HCT116 (cell line): ENCODE measurements around the gene CLEC10A. TPM values are rescaled to one million over a fixed set of nuclear protein-coding genes. Genes with fewer than 3 reads are reported as not detected.

ENCODE experiments used
- ATAC-seq: fragments of 200-7000 bp; cut with Tn5 transposase; 2 replicates; pipeline ENCODE4 v1.9.1; 2020; ENCODE audit warnings: mild to moderate bottlenecking, moderate library complexity
- BruUV-seq: library from RNA; stranded (reverse); fragments of 400-500 nt; replicated peaks from 2 replicates; lab custom pipeline; 2021; lab: Mats Ljungman, UMichigan
- CTCF ChIA-PET: fragments of 300-600 bp; sonication (Branson Sonifier 250); formaldehyde crosslinking; loops from one replicate; lab custom pipeline; 2021; ENCODE audit warnings: antibody characterized with exemption; lab: Charles Lee
- POLR2A ChIA-PET: fragments of 300-600, 350-600 bp; sonication (Branson Sonifier 250); formaldehyde crosslinking; loops from one replicate; lab custom pipeline; 2021; ENCODE audit warnings: antibody characterized with exemption; lab: Charles Lee
- RAD21 ChIA-PET, 2 experiments: fragments of 300-600 bp; sonication (Branson Sonifier 250); formaldehyde crosslinking; loops; one replicate each; lab custom pipeline; 2023; ENCODE audit warnings: low total read pairs in 2 of 2; ENCODE audit not compliant: uncharacterized antibody in 2 of 2, unreplicated experiment in 2 of 2, low non-redundant PET in 1 of 2; lab: Charles Lee
- DNase-seq: peaks from one replicate; pipeline ENCODE4 v3.0.0-alpha.2; 2010; ENCODE audit warnings: low read depth, low spot score
- H2AFZ ChIP-seq: fragments of 200-600 bp; shearing (Covaris generic), sonication (generic); 2 replicates; pipeline ENCODE4 v1.6.1; 2017; ENCODE audit warnings: low read depth, mixed run types, mixed read lengths, antibody characterized with exemption, low read length; ENCODE audit not compliant: poor library complexity, severe bottlenecking
- H3K27ac ChIP-seq: 2 replicates; pipeline ENCODE4 v1.5.1; 2012; ENCODE audit warnings: low read depth, low read length
- H3K27me3 ChIP-seq: fragments of 200-600 bp; sonication (generic); 2 replicates; pipeline ENCODE4 v1.6.1; 2016; ENCODE audit warnings: mixed run types, low read length, mixed read lengths; ENCODE audit not compliant: insufficient read depth
- H3K36me3 ChIP-seq, 2 experiments: fragments of 200-500 bp in 1 of 2; fragments of 200-600 bp in 1 of 2; sonication (Bioruptor generic) in 1 of 2; sonication (generic) in 1 of 2; 2 replicates each; pipeline versions ENCODE4 v1.5.1 to v1.6.1; 2014 to 2016; ENCODE audit warnings: low read length in 2 of 2, inconsistent platforms in 1 of 2, mixed read lengths in 1 of 2, mixed run types in 1 of 2; ENCODE audit not compliant: insufficient read depth in 2 of 2, control insufficient read depth in 1 of 2
- H3K4me1 ChIP-seq, 2 experiments: fragments of 200-600 bp in 1 of 2; sonication (generic) in 1 of 2; 2 replicates each; pipeline versions ENCODE4 v1.5.1 to v1.6.1; 2012 to 2017; ENCODE audit warnings: low read length in 2 of 2, inconsistent platforms in 1 of 2, mild to moderate bottlenecking in 1 of 2, mixed read lengths in 1 of 2, mixed run types in 1 of 2, moderate library complexity in 1 of 2; ENCODE audit not compliant: insufficient read depth in 2 of 2, control insufficient read depth in 1 of 2
- H3K4me2 ChIP-seq: fragments of 200-600 bp; sonication (generic); 2 replicates; pipeline ENCODE4 v1.6.1; 2017; ENCODE audit warnings: mixed run types, low read length, mixed read lengths
- H3K4me3 ChIP-seq, 2 experiments: fragments of 200-600 bp in 1 of 2; sonication (generic) in 1 of 2; replicated peaks in 1 of 2; 2 replicates each; pipeline ENCODE4 v1.5.1; 2011 to 2016; ENCODE audit warnings: low read length in 2 of 2, control low read depth in 1 of 2, low read depth in 1 of 2, mild to moderate bottlenecking in 1 of 2, mixed read lengths in 1 of 2, mixed run types in 1 of 2
- H3K79me2 ChIP-seq: fragments of 200-600 bp; sonication (generic); 2 replicates; pipeline ENCODE4 v1.6.1; 2017; ENCODE audit warnings: mild to moderate bottlenecking, mixed run types, low read length, moderate library complexity, mixed read lengths; ENCODE audit not compliant: insufficient read depth
- H3K9ac ChIP-seq: fragments of 200-600 bp; sonication (generic); 2 replicates; pipeline ENCODE4 v1.6.1; 2016; ENCODE audit warnings: low read length, mixed read lengths
- H3K9me2 ChIP-seq: fragments of 200-600 bp; sonication (generic), shearing (Covaris generic); 2 replicates; pipeline ENCODE4 v1.6.1; 2017; ENCODE audit warnings: mixed run types, mild to moderate bottlenecking, moderate library complexity; ENCODE audit not compliant: insufficient read depth
- H3K9me3 ChIP-seq, 2 experiments: fragments of 200-500 bp in 1 of 2; fragments of 200-600 bp in 1 of 2; sonication (Bioruptor generic) in 1 of 2; sonication (generic) in 1 of 2; 2 replicates each; pipeline ENCODE4 v1.6.1; 2014 to 2017; ENCODE audit warnings: low read length in 2 of 2, mixed read lengths in 2 of 2, inconsistent platforms in 1 of 2, low read depth in 1 of 2, mild to moderate bottlenecking in 1 of 2, mixed run types in 1 of 2, moderate library complexity in 1 of 2; ENCODE audit not compliant: control insufficient read depth in 1 of 2, insufficient read depth in 1 of 2
- H4K20me1 ChIP-seq: fragments of 200-600 bp; sonication (generic), shearing (Covaris generic); 2 replicates; pipeline ENCODE4 v1.6.1; 2017; ENCODE audit warnings: mixed run types, mild to moderate bottlenecking, moderate library complexity; ENCODE audit not compliant: insufficient read depth
- CBX3 ChIP-seq: IDR thresholded peaks from 2 replicates; pipeline ENCODE4 v1.6.1; 2012; ENCODE audit warnings: low read depth
- CEBPB ChIP-seq: IDR thresholded peaks from 2 replicates; pipeline ENCODE4 v1.6.1; 2012; ENCODE audit warnings: low read depth
- ELF1 ChIP-seq: IDR thresholded peaks from 2 replicates; pipeline ENCODE4 v1.6.1; 2012; ENCODE audit warnings: low read depth, borderline replicate concordance
- EZH2 ChIP-seq: fragments of 200-600 bp; sonication (generic); IDR thresholded peaks from 2 replicates; pipeline ENCODE4 v1.6.1; 2017; ENCODE audit warnings: antibody characterized with exemption, mixed run types
- EZH2phosphoT487 ChIP-seq: fragments of 200-600 bp; IDR thresholded peaks from 2 replicates; pipeline ENCODE4 v1.6.1; 2018; ENCODE audit warnings: antibody characterized with exemption, borderline replicate concordance
- REST ChIP-seq: IDR thresholded peaks from 2 replicates; pipeline ENCODE4 v1.6.1; 2012; ENCODE audit warnings: low read depth
- SIN3A ChIP-seq: IDR thresholded peaks from 2 replicates; pipeline ENCODE4 v1.6.1; 2012; ENCODE audit warnings: low read depth
- SP1 ChIP-seq: IDR thresholded peaks from 2 replicates; pipeline ENCODE4 v1.6.1; 2012; ENCODE audit warnings: low read depth
- SRF ChIP-seq: IDR thresholded peaks from 2 replicates; pipeline ENCODE4 v1.6.1; 2012; ENCODE audit warnings: low read depth
- TCF7L2 ChIP-seq: IDR thresholded peaks from 2 replicates; pipeline ENCODE4 v1.7.0; 2011; ENCODE audit warnings: borderline replicate concordance, inconsistent platforms; ENCODE audit not compliant: insufficient read depth, insufficient read length; ENCODE audit errors: extremely low read depth
- YY1 ChIP-seq: IDR thresholded peaks from 2 replicates; pipeline ENCODE4 v1.6.1; 2011; ENCODE audit warnings: low read length, low read depth, moderate library complexity, mild to moderate bottlenecking; ENCODE audit not compliant: insufficient replicate concordance; ENCODE audit errors: extremely low read depth
- intact Hi-C: fragments of 100-400 bp; cut with micrococcal nuclease; formaldehyde crosslinking; loops from 2 replicates; pipeline ENCODE4 v1.10.0; 2022
- total RNA-seq: library from RNA; stranded (reverse); gene quantifications from one replicate; pipeline ENCODE4 v1.2.1, GENCODE V29; 2021; ENCODE audit not compliant: unreplicated experiment
- TF ChIP-seq, protein P1 (sequence below), 3 experiments: fragments of 200-600 bp in 1 of 3; sonication (generic) in 1 of 3; IDR thresholded peaks in 2 of 3; conservative IDR thresholded peaks in 1 of 3; 2 replicates each; pipeline ENCODE4 v1.5.1; 2012 to 2017; ENCODE audit warnings: low read depth in 2 of 3, low read length in 2 of 3, antibody characterized with exemption in 1 of 3, borderline replicate concordance in 1 of 3, control low read depth in 1 of 3, mild to moderate bottlenecking in 1 of 3, mixed read lengths in 1 of 3, mixed run types in 1 of 3, moderate library complexity in 1 of 3; ENCODE audit not compliant: insufficient read depth in 1 of 3
- TF ChIP-seq, protein P2 (sequence below): IDR thresholded peaks from 2 replicates; pipeline ENCODE4 v1.6.1; 2011; ENCODE audit warnings: mild to moderate bottlenecking, low read length, moderate library complexity; ENCODE audit not compliant: insufficient replicate concordance; ENCODE audit errors: extremely low read depth

The CLEC10A gene
- total RNA-seq, 1 experiment from 2014 or later: not detected

DNA sequence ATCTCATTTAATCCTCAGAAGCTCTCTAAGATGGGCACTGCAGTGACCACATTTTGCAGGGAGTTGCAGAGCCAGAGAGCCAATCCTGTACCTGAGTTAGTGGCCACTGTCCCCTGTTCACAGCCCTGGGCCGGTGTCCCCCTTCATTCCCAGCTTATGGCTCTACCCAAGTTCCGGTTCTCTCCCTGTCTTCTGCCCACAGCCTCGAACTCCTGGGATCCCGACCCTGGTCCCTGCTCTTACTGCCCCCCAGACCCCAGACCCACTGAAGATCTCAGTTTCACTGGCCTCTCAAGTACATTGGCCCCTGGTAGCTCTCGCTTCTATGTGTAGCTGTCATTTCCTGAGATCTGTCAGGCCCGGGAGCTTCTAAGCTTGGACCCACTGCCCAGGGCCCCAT, 22.4 kb upstream of the CLEC10A start:
- H3K9me3 ChIP-seq: no peaks in the 10 kb centered on the region
- H2AFZ ChIP-seq: no peak overlapping the region
- RAD21 ChIA-PET: no interaction called here
- no TSS peak for BruUV-seq
- no peak for TF ChIP-seq REST
- TF ChIP-seq, all 23 proteins: peak for 0
- ChIA-PET POLR2A (no interaction called here), CTCF (no interaction called here)
- ATAC-seq: no peak
- Histone ChIP-seq H3K27ac (no peak overlapping the region), H3K79me2 (no peaks in the 10 kb centered on the region), H3K4me2 (no peak overlapping the region), H3K4me3 (no peak overlapping the region), H3K9ac (no peak overlapping the region), H3K4me1 (no peaks in the 10 kb centered on the region), H3K27me3 (peaks cover 8% of the 10 kb centered on the region; the same call in 1 of the 2 replicates), H3K9me2 (no peaks in the 10 kb centered on the region), H4K20me1 (no peaks in the 10 kb centered on the region), H3K36me3 (no peaks in the 10 kb centered on the region)
- intact Hi-C loops: no loop called here
- DNase-seq: no peak

DNA sequence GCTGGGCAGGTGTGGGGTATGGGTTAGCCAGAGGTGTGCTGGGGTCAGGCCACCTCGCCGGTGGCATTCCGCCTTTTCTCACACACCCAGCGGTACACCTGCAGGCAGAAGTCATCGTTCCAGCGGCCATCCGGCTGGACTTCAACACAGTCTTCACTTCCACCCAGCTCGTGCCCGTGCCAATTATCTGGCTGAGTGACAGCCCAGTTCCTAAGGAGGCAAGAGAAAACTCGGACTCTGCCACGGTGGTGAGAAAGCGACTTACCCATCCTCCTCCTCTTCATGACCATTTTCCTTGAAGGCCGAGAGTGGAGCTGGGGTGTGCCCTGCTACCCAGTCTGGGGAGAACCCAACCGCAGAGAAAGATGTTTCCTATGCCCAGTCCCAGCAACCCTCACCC, 21.5 kb upstream of the CLEC10A start:
- Histone ChIP-seq H3K9ac (no peak overlapping the region), H3K27me3 (peaks cover 8% of the 10 kb centered on the region; the same call in 1 of the 2 replicates), H3K27ac (no peak overlapping the region), H2AFZ (no peak overlapping the region), H3K4me3 (no peak overlapping the region), H3K79me2 (no peaks in the 10 kb centered on the region), H3K36me3 (no peaks in the 10 kb centered on the region), H4K20me1 (no peaks in the 10 kb centered on the region), H3K9me3 (no peaks in the 10 kb centered on the region), H3K4me1 (no peaks in the 10 kb centered on the region), H3K4me2 (no peak overlapping the region), H3K9me2 (no peaks in the 10 kb centered on the region)
- ChIA-PET RAD21 (no interaction called here), CTCF (no interaction called here), POLR2A (no interaction called here)
- no TSS peak for BruUV-seq
- DNase-seq (no peak), ATAC-seq (no peak)
- intact Hi-C loops: no loop called here
- TF ChIP-seq, protein P1, sequence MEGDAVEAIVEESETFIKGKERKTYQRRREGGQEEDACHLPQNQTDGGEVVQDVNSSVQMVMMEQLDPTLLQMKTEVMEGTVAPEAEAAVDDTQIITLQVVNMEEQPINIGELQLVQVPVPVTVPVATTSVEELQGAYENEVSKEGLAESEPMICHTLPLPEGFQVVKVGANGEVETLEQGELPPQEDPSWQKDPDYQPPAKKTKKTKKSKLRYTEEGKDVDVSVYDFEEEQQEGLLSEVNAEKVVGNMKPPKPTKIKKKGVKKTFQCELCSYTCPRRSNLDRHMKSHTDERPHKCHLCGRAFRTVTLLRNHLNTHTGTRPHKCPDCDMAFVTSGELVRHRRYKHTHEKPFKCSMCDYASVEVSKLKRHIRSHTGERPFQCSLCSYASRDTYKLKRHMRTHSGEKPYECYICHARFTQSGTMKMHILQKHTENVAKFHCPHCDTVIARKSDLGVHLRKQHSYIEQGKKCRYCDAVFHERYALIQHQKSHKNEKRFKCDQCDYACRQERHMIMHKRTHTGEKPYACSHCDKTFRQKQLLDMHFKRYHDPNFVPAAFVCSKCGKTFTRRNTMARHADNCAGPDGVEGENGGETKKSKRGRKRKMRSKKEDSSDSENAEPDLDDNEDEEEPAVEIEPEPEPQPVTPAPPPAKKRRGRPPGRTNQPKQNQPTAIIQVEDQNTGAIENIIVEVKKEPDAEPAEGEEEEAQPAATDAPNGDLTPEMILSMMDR (IDR thresholded peaks at IDR 0.05 in 2 of 3, conservative IDR thresholded peaks at IDR 0.05 in 1 of 3; ENCODE audit: borderline replicate concordance in 1 of 3, insufficient read depth in 1 of 3, low read depth in 2 of 3, low read length in 2 of 3): no peak
- no peak for TF ChIP-seq CEBPB
- TF ChIP-seq SP1: no peak
- no peak for TF ChIP-seq TCF7L2
- TF ChIP-seq EZH2: no peak
- no peak for TF ChIP-seq CBX3
- no peak for TF ChIP-seq ELF1
- TF ChIP-seq SRF: no peak
- TF ChIP-seq, protein P2, sequence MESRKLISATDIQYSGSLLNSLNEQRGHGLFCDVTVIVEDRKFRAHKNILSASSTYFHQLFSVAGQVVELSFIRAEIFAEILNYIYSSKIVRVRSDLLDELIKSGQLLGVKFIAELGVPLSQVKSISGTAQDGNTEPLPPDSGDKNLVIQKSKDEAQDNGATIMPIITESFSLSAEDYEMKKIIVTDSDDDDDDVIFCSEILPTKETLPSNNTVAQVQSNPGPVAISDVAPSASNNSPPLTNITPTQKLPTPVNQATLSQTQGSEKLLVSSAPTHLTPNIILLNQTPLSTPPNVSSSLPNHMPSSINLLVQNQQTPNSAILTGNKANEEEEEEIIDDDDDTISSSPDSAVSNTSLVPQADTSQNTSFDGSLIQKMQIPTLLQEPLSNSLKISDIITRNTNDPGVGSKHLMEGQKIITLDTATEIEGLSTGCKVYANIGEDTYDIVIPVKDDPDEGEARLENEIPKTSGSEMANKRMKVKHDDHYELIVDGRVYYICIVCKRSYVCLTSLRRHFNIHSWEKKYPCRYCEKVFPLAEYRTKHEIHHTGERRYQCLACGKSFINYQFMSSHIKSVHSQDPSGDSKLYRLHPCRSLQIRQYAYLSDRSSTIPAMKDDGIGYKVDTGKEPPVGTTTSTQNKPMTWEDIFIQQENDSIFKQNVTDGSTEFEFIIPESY: no peak
- no peak for TF ChIP-seq EZH2phosphoT487
- no peak for TF ChIP-seq YY1
- TF ChIP-seq SIN3A: no peak
